GM18499 (cell line): Measurements from ENCODE around the gene EPB41L1.
"Not testable (repeated sequence)": the region's sequence is repeated elsewhere in the genome, so short reads cannot be mapped to it uniquely, and the experiment has no call there.

ENCODE experiments used
- ATAC-seq: cut with Tn5 transposase; IDR thresholded peaks from one replicate; pipeline ENCODE4 v1.9.1; 2021; ENCODE audit warnings: moderate number of reproducible peaks; ENCODE audit not compliant: insufficient read depth, unreplicated experiment

EPB41L1 gene

DNA sequence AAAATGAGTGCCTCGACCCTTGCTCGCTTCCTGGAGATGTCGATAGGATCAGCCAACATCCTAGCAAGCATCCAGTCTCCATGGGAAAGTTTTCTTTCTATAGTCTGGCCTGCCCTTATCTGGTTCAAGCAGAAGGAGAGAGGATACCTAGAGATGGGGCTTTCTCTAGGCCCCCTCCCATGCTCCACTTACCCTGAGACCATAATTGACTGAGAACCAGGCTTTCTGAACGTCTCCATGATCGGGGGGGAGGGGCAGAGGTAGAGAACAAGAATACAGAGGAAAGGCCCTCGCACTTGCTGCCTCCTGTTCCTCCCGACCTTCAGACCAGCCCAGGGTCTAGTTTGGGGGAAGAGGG is 31.6 kb upstream of the EPB41L1 start:
- no peak for ATAC-seq

DNA sequence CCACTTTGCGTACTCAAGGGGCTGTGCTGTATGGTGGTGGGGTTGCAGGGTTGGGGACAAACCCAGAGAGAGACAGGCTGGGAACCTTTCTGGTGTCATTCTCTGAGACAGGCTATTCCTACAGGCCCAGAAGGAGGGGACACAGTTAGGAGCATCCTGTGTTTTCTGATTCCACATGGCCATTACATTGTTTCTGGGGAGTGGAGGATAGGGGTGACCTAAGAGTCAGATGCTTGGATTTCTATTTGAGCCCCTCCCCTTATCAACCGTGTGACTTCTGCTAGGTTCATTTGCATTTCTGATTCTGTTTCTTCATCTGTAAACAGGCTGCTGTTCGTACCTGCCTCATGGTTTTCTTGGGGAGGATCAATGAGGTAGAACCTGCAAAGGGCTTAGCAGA is 29.4 kb upstream of the EPB41L1 start:
- ATAC-seq = no peak

DNA sequence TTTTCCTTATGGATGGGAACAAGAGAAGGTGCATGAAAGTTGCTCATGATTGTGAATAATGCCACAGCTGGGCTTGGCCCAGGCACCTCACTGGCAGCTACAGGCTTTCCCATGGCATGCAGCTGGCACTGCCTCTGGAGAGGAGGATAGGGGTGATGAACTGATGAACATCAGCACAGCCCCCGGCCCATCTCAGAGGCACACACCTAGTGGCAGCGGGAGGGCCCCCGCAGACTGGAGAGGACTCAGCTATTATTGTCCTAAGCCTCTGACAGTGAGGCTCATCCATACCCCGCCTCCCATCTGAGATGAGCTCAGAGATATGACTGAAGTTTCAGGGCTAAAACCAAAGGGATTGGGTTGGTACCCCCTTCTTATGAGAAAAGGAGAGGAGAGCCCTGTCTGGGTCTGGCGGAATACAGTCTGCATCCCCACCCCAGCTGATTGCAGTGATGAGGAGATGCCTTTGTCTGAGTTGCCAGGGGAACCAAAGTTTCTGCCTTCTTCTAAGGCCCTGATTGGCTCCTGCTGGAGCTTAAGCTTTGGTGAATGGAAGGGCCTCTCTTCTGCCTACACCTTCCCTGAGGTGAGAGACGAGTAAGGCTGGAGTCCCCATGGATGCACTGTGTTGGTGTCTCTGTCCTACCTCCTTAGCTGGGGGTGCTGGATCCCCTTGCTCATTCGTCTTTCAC is 27.6 kb upstream of the EPB41L1 start:
- ATAC-seq = no peak

DNA sequence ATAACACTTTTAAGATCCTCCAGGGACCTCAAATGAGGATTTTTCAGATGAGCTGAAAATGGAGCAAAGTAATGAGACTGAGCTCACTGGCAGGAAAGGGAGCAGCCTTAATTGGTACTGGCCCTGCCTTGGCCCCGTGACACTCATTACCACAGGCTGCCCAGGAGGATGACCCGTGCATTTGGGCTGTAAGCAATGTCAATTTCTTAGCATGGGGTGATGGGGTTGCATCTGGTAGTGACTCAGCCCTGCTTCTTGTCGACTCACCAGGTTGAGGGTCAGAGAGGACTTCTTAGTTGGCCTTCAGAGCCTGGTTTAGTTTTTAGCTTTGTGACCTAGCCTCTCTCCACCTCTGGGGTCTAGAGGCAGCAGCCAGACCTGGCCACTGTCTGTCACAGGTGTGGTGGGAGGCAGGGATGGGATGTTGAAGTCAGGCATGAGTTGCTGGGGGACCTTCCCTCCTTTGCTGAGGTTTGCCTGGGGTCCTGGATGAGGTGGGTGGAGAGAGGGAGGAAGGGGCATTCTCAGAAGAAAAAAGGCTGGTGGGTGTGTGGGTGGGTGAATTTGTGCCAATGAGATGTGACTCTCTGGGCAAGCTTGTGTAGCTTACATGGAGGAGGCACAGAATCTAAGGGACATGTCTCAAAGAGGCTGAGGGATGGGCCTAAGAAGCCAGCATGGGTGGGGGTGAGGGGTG is 25.9 kb upstream of the EPB41L1 start:
- no peak for ATAC-seq

DNA sequence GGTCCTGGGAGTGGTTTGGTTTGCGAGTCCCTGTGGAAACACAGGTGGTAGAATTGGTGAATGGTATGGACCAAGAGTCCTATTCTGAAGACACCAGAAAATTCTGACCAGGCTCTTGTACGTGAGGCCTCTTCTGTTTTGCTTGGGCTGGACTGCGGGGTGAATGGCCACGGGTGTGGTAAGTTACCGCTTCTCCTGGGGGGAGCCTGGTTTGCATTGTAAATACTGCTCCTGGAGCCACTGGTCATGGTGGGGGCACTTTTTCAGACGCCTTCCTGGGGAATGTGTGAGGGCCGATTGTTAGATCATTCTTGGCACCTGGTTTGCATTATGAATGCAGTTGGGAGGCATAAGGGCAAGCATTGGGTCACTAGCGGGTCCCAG is 25.4 kb upstream of the EPB41L1 start:
- no peak for ATAC-seq

DNA sequence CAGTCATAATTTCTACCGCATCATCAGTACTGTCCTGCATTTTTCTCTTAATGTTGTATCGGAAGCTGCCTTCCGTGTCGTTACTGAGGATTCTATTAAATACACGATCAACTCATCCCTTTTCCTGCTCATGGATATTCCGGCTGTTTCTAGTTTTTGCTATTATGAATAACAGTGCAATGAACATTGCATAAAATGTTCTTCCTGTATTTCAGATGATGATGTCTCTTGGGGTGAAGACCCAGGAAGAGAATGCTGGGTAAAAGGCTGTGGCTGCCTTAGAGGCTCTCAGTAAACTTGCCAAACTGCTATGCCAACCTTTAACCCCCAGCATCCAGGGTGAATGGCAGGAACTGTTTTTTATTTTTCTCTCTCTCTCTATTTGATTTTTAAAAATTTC is 24.1 kb upstream of the EPB41L1 start:
- no peak for ATAC-seq

DNA sequence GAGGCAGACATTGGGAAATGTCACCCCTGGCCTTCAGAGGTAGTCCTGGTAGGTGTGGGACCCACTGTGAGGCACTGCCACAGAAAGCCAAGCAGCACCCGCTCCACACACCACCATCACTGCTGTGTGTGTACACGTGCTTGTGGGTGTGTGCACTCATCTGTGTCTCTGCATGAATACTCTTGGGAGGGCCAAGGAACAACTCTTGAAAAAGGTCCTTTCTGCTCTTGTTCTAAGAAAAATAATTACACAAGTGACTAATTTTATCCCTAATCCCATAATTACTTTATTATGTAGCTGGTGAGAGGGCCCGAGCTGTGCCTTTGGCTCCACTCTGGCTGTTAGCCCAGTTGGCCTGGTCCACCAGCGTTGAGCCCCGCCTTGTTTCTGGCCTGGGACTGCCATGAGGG is 21.7 kb upstream of the EPB41L1 start:
- ATAC-seq = no peak

DNA sequence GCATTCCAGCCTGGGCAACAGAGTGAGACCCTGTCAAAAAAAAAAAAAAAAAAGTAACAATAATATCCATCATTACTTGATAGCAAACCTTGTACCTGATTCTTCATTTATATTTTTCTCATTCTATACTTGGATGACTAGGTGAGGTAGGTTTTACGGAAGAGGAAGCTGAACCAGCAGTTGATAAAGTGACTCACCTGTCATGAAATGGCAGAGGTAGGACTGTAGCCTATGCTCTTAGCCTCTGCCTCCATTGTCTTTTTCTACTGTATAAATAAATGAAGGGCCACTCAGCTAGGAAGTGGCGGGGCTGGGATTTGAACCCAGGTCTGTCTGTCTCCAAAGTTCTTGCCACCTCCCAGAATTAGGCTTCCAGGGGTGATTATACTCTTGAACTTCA is 20.7 kb upstream of the EPB41L1 start:
- no peak for ATAC-seq

DNA sequence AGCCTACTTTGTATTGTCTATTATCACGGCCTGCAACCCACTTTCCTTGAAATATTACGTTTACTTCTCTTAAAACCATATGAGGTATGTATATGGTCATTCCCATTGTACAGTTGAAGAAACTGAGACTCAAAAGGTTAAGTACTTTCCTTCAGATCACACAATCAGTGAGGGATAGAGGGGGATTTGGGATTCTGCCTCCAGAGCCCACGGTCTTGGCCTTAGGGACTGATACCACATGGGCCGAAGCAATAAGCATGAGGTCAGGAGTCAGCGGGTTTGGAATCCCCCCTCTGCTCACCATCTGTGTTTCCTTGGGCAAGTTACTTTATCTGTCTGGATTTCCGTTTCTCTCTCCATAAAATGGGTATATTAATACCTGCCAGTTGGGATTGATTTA is 19.4 kb upstream of the EPB41L1 start:
- no peak for ATAC-seq

DNA sequence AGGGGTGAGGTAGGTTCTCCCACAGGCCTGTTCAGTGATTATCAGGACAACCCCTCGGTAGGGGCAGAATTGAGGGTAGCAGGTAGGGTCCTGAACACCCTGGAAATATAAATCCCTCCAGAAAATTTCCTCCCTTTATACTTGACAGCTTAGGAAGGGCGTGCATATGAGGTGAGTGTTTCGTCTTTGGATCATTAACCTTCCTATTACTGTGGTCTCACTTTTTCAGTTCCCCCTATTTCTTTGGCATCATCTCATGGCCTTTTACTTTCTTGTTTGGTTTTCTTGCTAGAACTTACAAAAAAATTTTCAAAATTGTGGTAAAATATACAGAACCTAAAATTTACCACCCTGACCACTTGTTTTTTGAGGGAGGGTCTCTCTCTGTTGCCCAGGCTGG is 18.7 kb upstream of the EPB41L1 start:
- no peak for ATAC-seq

DNA sequence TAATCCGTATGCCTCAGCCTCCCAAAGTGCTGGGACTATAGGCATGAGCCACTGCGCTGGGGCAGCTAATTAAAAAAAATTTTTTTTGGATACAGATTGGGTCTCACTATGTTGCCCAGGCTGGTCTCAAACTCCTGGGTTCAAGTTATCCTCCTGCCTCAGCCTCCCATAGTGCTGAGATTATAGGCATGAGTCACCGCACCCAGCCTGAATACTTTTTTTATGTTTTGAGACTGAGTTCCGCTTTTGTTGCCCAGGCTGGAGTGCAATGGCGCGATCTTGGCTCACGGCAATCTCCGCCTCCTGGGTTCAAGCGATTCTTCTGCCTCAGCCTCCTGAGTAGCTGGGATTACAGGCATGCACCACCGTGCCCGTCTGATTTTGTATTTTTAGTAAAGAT is 17.2 kb upstream of the EPB41L1 start:
- not testable (repeated sequence) for ATAC-seq

DNA sequence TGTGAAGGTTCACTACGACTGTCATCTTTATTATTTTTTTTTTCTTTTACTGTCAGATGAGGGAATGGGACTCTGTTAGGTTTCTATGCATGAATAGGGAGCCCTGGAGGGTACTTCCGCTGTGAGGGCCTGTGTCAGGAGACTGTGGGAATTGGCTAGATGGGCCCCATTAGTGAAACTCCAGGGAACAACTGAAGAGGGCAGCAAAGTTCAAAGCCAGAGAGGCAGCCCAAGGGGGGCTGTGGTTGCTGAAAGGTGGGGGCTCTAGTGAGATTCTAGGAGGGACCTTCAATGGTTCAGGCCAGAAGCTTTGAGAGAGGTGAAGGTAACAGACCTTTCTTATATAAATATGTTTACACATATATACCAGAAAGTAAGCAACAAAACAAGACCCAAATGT is 13.2 kb upstream of the EPB41L1 start:
- no peak for ATAC-seq

DNA sequence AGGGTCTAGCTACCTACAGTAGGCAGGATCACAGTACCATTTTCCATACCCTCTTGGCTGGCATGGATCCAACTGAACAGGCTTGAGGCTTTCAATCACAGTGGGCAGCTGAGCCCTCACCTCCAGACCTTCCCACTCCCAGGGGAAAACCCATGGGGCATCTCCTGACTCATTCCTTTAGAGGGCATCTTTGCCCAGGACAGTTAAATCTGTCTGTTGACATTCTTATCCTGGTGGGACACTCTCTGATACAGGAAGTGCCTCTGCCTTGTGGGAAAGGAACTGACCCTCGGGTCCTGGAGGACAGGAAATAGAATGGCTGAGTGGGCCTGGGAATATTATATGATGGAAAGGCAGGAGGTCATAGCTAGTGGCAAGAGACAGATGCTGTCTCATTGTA is 10.2 kb upstream of the EPB41L1 start:
- no peak for ATAC-seq

DNA sequence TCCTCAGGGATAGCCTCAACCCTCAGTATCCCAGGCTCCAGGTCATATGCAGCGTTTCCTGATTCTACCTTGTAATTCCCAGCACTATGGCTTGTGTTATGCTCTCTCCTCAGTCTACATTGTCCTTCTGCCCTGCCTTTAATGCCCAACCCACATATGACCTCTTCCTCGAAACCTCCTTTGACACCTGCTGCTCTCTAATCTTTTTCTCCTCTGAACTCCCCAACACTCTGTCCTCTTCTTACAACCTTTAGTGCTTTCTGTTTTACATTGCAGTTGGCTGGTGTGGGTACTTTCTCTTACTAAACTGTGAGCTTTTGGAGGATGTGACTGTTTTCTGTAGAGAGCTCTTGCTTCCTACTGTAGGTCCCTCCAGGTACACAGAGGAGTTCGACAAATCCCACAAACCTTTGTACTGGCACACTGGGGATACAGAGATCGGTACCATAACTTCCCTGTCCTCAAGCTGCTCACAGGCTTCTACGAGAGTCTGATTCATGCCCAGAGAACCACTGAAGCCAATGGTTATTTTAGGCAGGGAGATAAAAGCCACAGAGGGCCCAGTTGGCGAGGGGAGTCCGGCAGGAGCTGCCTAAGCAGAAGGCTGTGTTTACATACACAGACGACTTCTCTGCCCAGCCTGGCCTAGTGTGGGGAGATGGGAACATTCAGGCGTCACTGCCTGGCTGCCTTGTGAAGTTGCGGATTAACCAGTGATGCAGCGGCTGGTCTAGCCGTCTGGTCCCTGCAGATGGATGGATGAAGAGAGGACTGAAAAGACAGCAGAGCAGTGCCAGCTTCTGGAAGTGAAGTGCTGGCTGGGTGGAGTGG is 8.4 kb upstream of the EPB41L1 start:
- ATAC-seq = no peak

DNA sequence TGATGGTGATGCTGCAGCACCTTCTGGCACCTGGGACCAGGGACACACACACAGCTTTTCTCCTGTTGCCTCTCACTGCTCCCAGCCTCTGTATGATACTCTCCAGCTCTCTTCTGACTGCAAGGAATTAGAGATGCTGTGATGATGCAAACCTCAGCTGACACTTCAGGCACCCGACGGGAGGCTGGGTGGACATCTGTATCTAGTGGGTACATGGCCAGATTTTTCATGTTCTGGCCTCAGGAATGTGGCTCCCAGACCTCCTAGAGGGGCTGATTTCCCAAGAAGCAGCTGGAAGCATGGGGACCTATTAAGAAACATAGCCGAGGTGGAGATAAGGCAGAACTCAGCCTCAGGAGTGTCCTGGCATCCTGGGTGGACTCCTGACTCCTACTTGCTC is 6.8 kb upstream of the EPB41L1 start:
- no peak for ATAC-seq

DNA sequence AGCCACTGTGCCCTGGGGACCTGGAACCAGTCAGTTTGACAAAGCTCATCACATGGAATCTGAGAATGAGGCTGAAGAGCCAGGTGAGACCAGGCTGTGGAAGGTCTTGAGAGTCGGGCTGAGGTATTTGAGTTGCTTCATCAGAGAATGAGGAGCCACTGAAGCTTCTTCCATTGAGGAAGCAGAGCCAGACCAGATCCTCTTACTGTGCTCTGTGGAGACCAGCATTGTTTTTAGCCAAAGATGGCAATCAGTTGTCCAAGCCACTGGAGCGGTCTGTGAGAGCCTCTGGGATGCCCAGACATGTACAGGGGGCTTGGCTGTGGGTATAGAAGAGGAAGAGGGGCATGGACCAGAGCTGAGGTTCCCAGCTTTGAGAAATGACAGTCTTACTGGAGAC is 6.1 kb upstream of the EPB41L1 start:
- no peak for ATAC-seq

DNA sequence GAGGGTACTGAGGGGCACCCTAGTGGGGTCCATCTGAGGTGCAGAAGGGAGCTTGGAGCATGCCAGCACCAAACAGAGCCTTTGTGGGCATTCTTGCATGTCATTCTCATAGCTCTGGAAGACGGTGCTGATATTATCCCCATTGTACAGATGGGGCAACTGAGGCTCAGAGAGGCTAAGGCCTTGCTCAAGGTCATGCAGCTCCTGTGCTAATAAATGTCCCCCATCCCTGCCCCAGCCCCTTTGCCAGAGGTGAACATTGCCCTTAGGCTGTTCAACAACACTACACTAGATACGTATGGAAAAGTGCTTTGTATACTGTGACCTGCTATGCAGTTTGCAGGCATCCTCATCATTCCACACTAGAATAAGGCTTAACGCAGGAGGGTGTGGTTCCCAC is 5.5 kb upstream of the EPB41L1 start:
- no peak for ATAC-seq

DNA sequence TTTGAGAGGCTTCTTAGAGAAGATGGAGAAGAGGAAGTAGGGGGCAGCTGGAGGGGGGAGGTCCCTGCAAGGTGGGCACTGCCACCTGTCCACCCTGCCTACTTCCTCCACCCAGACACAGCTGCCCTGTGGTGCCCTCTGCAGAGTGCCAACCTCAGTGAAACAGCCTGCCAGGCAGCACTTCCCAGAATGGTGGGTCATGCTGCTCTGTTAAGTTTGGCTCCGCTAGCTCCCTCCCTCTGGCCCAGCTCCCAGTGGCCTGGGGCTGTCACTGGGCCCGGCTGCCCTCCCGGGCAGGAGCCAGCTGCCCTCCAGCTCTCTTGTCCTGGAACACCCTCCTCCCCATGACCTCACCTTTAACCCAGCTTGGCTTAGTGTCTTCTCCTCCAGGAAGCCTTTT is 5.1 kb upstream of the EPB41L1 start:
- no peak for ATAC-seq

DNA sequence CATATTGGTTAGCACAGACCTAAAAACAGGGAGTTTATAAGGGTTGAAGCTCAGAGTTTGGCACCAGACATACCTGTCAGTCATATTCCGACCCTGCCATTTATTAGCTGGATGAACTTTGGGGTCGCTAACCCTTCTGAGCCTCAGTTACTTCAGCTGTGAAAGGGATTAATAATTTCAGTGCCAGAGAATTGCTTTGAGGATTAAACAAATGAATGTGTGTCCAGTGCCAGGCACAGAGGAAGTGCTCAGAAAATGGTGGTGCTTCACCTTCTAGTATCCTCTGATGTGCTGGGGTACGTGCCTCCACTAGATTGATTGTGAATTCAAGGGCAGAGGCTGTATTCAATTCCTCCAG is 4.1 kb upstream of the EPB41L1 start:
- ATAC-seq = no peak

DNA sequence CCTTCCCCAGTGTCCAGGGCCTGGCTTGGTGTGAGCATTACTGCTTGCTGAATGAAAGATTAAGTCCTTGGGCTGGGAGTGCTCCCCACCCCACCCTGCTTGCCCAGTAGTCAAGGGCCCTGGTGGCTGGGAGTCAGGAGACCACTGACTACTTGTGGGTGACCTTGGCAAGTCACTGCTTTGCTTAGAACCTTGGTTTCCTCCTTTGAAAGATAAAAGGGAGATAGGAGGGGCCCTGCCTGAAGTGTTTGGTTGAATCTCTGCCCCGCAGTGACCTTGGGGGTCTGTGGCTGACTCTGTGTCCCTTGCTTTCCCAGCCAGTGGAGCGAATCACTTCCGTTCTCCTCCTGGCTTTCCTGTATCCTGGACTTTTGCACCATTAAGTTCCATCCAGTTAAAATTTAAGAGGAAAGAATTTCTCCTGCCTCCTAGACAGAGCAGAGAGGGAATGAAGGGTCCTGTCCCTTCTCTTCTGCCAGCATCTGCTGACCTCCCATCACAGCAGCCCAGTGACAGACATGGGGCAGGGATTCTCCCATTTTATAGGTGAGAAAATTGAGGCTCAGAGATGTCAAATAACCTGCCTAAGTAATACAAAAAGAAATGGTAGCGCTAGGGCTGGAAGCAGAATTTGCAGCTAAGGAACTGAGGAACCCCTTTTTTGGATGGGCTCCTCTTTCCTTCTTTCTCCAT is 3.5 kb upstream of the EPB41L1 start:
- no peak for ATAC-seq

DNA sequence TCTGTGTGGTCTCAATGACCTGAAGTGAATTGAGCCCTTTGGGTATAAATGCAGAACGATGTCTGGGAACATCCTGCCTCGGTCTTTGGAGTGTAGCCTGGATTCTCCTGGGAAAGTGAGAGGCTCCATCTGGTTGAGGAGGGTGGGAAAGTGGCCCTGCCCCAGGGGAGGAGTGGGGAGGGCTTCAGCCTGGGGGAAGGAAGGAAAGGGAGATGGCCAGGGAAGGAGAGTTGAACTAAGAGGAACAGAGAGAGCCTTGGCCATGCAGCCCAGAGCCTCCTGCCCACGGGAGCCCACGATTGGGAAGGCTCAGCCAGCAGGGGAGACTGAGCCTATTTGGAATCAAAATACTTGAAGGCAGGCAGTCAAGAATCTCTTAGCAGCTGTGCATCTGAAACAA is 2.3 kb upstream of the EPB41L1 start:
- no peak for ATAC-seq
